Fibroblast of villous mesenchyme (primary cell): Measurements from ENCODE around the gene ATF7. TPM values are rescaled to one million over a fixed set of nuclear protein-coding genes. Genes with fewer than 3 reads are reported as not detected.

Experiments used
- DNase-seq: peaks from one replicate; pipeline ENCODE4 v3.0.0-alpha.2; 2010; ENCODE audit warnings: low read depth
- H3K4me3 ChIP-seq: 2 replicates; pipeline ENCODE4 v1.5.1; 2011; ENCODE audit warnings: low read depth, mild to moderate bottlenecking, low read length
- total RNA-seq: library from RNA; depleted of rRNA; stranded (reverse); fragments of >200 nt; gene quantifications from 2 replicates; pipeline ENCODE4 v1.2.3, GENCODE V29; 2012
- TF ChIP-seq, protein P1 (sequence below): IDR thresholded peaks from 2 replicates; pipeline ENCODE4 v1.5.1; 2012; ENCODE audit warnings: low read depth, mild to moderate bottlenecking, low read length; ENCODE audit not compliant: insufficient read depth

ATF7 gene
- total RNA-seq, 1 donor = 14.7 TPM

DNA sequence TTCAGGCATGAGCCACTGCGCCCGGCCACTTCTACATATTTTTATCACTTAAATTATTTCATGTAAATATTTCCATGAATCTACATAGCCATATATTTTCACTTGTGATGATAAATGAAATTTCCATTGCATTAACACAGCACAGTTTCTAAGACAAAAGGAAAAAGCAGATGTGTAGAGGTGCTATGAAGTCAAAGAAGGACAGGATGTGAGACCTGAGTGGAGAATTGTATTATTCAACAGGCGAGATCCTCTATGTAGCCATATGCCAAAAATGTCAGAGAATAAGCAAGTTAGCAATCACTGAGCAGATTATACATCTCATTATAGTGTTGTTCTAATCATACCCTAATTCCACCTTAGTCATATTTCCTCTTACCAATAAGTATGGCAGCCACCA, 38.1 kb downstream of the ATF7 start:
- H3K4me3 ChIP-seq = no peak overlapping the region
- TF ChIP-seq, protein P1, sequence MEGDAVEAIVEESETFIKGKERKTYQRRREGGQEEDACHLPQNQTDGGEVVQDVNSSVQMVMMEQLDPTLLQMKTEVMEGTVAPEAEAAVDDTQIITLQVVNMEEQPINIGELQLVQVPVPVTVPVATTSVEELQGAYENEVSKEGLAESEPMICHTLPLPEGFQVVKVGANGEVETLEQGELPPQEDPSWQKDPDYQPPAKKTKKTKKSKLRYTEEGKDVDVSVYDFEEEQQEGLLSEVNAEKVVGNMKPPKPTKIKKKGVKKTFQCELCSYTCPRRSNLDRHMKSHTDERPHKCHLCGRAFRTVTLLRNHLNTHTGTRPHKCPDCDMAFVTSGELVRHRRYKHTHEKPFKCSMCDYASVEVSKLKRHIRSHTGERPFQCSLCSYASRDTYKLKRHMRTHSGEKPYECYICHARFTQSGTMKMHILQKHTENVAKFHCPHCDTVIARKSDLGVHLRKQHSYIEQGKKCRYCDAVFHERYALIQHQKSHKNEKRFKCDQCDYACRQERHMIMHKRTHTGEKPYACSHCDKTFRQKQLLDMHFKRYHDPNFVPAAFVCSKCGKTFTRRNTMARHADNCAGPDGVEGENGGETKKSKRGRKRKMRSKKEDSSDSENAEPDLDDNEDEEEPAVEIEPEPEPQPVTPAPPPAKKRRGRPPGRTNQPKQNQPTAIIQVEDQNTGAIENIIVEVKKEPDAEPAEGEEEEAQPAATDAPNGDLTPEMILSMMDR = no peak
- DNase-seq = no peak

DNA sequence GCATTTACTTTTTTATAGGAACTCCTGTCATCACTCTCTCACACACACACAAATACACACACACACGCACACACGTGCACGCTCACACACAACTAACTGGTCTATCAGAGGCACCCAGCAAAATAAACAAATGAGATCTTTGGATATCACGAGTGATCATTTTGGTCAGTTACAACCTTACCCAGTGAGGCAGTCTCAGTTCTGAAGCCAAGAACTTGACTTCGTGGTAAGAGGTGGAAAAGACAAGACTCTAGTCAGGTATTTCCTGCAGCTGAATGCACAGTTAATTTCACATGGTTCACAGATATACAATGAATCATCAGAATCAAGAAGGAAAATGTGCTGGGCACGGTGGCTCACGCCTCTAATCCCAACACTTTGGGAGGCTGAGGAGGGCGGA, 39.4 kb downstream of the ATF7 start:
- TF ChIP-seq, protein P1 = no peak
- no peak for DNase-seq
- H3K4me3 ChIP-seq = no peak overlapping the region

DNA sequence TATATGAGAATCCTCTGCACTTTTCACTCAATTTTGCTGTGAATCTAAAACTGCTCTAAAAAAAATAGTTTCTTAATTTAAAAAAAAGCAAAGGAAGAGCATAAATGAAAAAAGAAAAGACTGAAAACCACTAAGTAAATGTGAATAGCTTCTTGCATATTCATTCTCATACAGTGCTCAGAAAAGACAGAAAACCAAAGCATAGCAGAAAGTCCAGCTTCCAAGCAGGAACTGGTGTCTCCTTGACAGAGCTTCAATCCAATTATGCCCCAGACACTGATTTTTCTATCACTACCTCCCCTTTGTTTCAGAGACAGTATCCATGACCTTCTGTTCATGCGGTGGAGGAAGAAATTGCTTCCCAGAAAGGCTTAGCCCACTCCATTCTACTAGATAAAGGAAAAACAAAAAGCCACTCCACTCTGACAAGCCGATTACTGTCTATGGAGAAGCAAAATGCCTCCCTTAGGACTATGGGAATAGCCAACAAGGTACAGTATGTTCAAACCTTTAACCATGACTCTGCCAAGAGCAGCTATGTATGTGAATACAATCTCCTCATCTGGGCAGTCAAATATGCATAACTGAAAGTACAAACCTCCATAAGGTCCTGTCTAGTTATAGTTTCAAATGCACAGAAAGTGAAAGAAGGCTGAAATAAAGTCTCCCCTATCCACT, 40.6 kb downstream of the ATF7 start:
- TF ChIP-seq, protein P1 = no peak
- DNase-seq = no peak
- no peak overlapping the region for H3K4me3 ChIP-seq

DNA sequence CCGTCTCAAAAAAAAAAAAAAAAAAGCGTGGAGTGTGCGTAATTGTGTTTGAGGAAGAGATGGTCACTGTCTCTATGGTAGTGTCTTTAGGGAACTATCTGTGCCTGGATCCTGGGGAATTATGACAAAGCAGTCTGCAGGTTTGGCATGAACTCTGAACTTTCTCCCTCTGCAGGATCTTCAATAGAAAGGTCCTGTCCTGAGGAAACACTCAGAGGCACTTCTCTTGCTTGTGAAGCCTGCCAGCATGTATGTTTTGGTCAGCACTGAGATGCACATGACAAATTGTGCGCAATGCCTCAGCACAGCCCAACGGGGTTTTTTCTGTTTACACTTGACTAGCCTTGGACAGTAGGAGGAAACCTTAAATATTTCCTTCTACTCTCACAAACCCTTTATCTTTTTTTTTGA, 46.6 kb downstream of the ATF7 start:
- no peak overlapping the region for H3K4me3 ChIP-seq
- no peak for DNase-seq
- TF ChIP-seq, protein P1 = no peak

DNA sequence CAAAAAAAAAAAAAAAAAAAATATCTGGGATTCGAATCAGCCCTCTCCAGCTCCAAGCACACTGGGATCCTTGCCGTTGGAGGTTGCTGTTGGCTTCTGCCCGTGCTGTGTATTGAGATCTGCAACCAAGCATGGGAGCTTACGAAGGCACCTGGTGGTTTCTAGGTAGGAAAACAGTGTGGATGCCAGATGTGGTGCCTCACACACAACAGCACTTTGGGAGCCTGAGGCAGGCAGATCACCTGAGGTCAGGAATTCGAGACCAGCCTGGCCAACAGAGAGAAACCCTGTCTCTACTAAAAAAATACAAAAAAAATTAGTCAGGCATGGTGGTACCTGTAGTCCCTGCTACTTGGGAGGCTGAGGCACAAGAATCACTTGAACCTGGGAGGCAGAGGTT, 47.4 kb downstream of the ATF7 start:
- DNase-seq = no peak
- TF ChIP-seq, protein P1 = no peak
- H3K4me3 ChIP-seq = no peak overlapping the region

DNA sequence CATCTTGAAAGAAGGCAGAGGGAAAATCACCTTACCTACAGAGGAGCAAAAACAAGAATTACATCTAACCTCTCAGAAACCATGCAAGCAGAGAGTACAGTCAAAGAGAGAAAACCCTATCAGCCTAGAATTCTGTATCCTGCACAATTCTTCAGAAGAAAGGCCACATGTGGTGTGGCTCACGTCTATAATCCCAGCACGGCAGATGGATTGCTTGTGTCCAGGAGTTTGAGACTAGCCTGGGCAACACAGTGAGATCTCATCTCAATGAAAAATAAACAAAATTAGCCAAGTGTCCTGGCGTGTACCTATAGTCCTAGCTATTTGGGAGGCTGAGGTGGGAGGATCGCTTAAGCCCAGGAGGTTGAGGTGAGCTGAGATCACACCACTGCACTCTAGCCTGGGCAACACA, 48.2 kb downstream of the ATF7 start:
- TF ChIP-seq, protein P1 = no peak
- DNase-seq = no peak
- H3K4me3 ChIP-seq = no peak overlapping the region
